Naive B cell (primary cell): ENCODE data around the gene LYSMD1. TPM values are rescaled to one million over a fixed set of nuclear protein-coding genes. Genes with fewer than 3 reads are reported as not detected.
A peak's percentile ranks its signal among the peaks of the same experiment; 100 is the strongest.

Experiments
- ATAC-seq, 2 donors: fragments of 150-1000 bp; cut with Tn5 transposase; 2 replicates each; pipeline ENCODE4 v1.10.0; 2021; ENCODE audit warnings: low read depth in 2 of 2, mild to moderate bottlenecking in 2 of 2, moderate library complexity in 2 of 2
- DNase-seq: peaks from one replicate; pipeline ENCODE4 v3.0.0; 2022
- H3K27ac Mint-ChIP-seq, 6 donors: one replicate each; pipeline ENCODE4 v1.8.0; 2020 to 2022; ENCODE audit warnings: mild to moderate bottlenecking in 6 of 6, mixed read lengths in 6 of 6, moderate library complexity in 5 of 6, inconsistent platforms in 2 of 6
- H3K27me3 Mint-ChIP-seq, 3 donors: one replicate each; pipeline ENCODE4 v1.8.0; 2021 to 2022; ENCODE audit warnings: mixed read lengths in 3 of 3, mild to moderate bottlenecking in 1 of 3
- H3K36me3 Mint-ChIP-seq, 2 donors: one replicate each; pipeline ENCODE4 v1.8.0; 2020 to 2022; ENCODE audit warnings: mixed read lengths in 2 of 2, inconsistent platforms in 1 of 2, mild to moderate bottlenecking in 1 of 2
- H3K4me1 Mint-ChIP-seq, 3 donors: one replicate each; pipeline ENCODE4 v1.8.0; 2020 to 2022; ENCODE audit warnings: mixed read lengths in 3 of 3, inconsistent platforms in 1 of 3, mild to moderate bottlenecking in 1 of 3, moderate library complexity in 1 of 3
- H3K4me3 Mint-ChIP-seq, 8 donors: one replicate each; pipeline ENCODE4 v1.8.0; 2020 to 2022; ENCODE audit warnings: mild to moderate bottlenecking in 8 of 8, mixed read lengths in 8 of 8, moderate library complexity in 8 of 8, inconsistent platforms in 2 of 8
- H3K9me3 Mint-ChIP-seq, 7 donors: one replicate each; pipeline ENCODE4 v1.8.0; 2020 to 2022; ENCODE audit warnings: mixed read lengths in 7 of 7, mild to moderate bottlenecking in 5 of 7, inconsistent platforms in 2 of 7, moderate library complexity in 1 of 7
- polyA plus RNA-seq, 6 donors: library from polyadenylated mRNA; unstranded; fragments of 300-500 nt; fragmentation: Illumina TruSeq; gene quantifications; one replicate each; pipeline ENCODE4 v1.2.3, GENCODE V29; 2021; ENCODE audit warnings: low read depth in 6 of 6

LYSMD1 gene
- polyA plus RNA-seq, 6 donors from 2014 or later: 0.25 to 1.1 (median 0.60) TPM; not detected in 1

- H3K27me3 Mint-ChIP-seq: peaks cover 9 to 12% (median 11%) of the 10 kb centered on the region in 3 donors
- no peaks in the 10 kb centered on the region for H3K36me3 Mint-ChIP-seq
- no peak overlapping the region for H3K27ac Mint-ChIP-seq
- H3K4me3 Mint-ChIP-seq: peak overlapping the region in 3 of 8 donors; percentile 35 to 53 (median 35)
- H3K4me1 Mint-ChIP-seq: peaks cover 32 to 35% (median 34%) of the 10 kb centered on the region in 3 donors
- no peak for ATAC-seq
- no peak for DNase-seq
- H3K9me3 Mint-ChIP-seq: no peaks in the 10 kb centered on the region
Observed at GRCh38 chr1:151143986-151144385, 21.7 kb downstream of the LYSMD1 start.

- Mint-ChIP-seq H3K27ac (no peak overlapping the region), H3K9me3 (no peaks in the 10 kb centered on the region), H3K4me3 (no peak overlapping the region), H3K4me1 (peaks cover 32 to 35% (median 34%) of the 10 kb centered on the region in 3 donors), H3K36me3 (no peaks in the 10 kb centered on the region), H3K27me3 (peaks cover 9 to 12% (median 11%) of the 10 kb centered on the region in 3 donors)
- ATAC-seq: no peak
- DNase-seq: no peak
Observed at GRCh38 chr1:151143057-151143435, 22.7 kb downstream of the LYSMD1 start.

GRCh38 chr1:151142411-151143056 lies 23.2 kb downstream of the LYSMD1 start:
- ATAC-seq (no peak), DNase-seq (no peak)
- H3K27me3 Mint-ChIP-seq: peaks cover 7 to 12% (median 9%) of the 10 kb centered on the region in 3 donors
- peak overlapping the region in 3 of 6 donors; percentile 36 to 85 (median 58) for H3K27ac Mint-ChIP-seq
- peaks cover 32 to 35% (median 34%) of the 10 kb centered on the region in 3 donors for H3K4me1 Mint-ChIP-seq
- peak overlapping the region in 1 of 8 donors; percentile 20 for H3K4me3 Mint-ChIP-seq
- no peaks in the 10 kb centered on the region for H3K36me3 Mint-ChIP-seq
- no peaks in the 10 kb centered on the region for H3K9me3 Mint-ChIP-seq

- H3K27ac Mint-ChIP-seq: no peak overlapping the region
- H3K4me1 Mint-ChIP-seq: peaks cover 3 to 7% (median 7%) of the 10 kb centered on the region in 3 donors
- no peak overlapping the region for H3K4me3 Mint-ChIP-seq
- no peaks in the 10 kb centered on the region for H3K36me3 Mint-ChIP-seq
- no peaks in the 10 kb centered on the region for H3K27me3 Mint-ChIP-seq
- DNase-seq (no peak), ATAC-seq (no peak)
- no peaks in the 10 kb centered on the region for H3K9me3 Mint-ChIP-seq
Observed at GRCh38 chr1:151137789-151138188, 27.9 kb downstream of the LYSMD1 start.

GRCh38 chr1:151135433-151136385 lies 30.0 kb downstream of the LYSMD1 start:
- no peak for ATAC-seq
- H3K9me3 Mint-ChIP-seq: no peaks in the 10 kb centered on the region
- no peaks in the 10 kb centered on the region for H3K36me3 Mint-ChIP-seq
- H3K4me1 Mint-ChIP-seq: peaks cover 4 to 13% (median 11%) of the 10 kb centered on the region in 3 donors
- no peaks in the 10 kb centered on the region for H3K27me3 Mint-ChIP-seq
- no peak for DNase-seq
- peak overlapping the region in 1 of 6 donors; percentile 6 for H3K27ac Mint-ChIP-seq
- peak overlapping the region in 1 of 8 donors; percentile 18 for H3K4me3 Mint-ChIP-seq

- Mint-ChIP-seq H3K4me3 (peak overlapping the region in 1 of 8 donors; percentile 75), H3K36me3 (no peaks in the 10 kb centered on the region)
Observed at GRCh38 chr1:151134991-151135390, 30.7 kb downstream of the LYSMD1 start.

GRCh38 chr1:151134396-151134795 lies 31.3 kb downstream of the LYSMD1 start:
- DNase-seq: no peak
- no peak for ATAC-seq
- Mint-ChIP-seq H3K4me3 (no peak overlapping the region), H3K36me3 (no peaks in the 10 kb centered on the region), H3K9me3 (no peaks in the 10 kb centered on the region), H3K27me3 (no peaks in the 10 kb centered on the region), H3K4me1 (peaks cover 4 to 15% (median 13%) of the 10 kb centered on the region in 3 donors), H3K27ac (no peak overlapping the region)

More at GRCh38 chr1:151134991-151135390, 30.7 kb downstream of the LYSMD1 start:
- Mint-ChIP-seq H3K27ac (no peak overlapping the region), H3K9me3 (no peaks in the 10 kb centered on the region), H3K27me3 (no peaks in the 10 kb centered on the region), H3K4me1 (peaks cover 4 to 15% (median 13%) of the 10 kb centered on the region in 3 donors)
- ATAC-seq (no peak), DNase-seq (no peak)

GRCh38 chr1:151133018-151133806 lies 32.5 kb downstream of the LYSMD1 start:
- DNase-seq (no peak), ATAC-seq (no peak)
- H3K9me3 Mint-ChIP-seq: no peaks in the 10 kb centered on the region
- peak overlapping the region in 2 of 8 donors; percentile 47 to 58 for H3K4me3 Mint-ChIP-seq
- H3K36me3 Mint-ChIP-seq: no peaks in the 10 kb centered on the region
- peak overlapping the region in 1 of 6 donors; percentile 66 for H3K27ac Mint-ChIP-seq
- no peaks in the 10 kb centered on the region for H3K27me3 Mint-ChIP-seq
- peaks cover 4 to 15% (median 13%) of the 10 kb centered on the region in 3 donors for H3K4me1 Mint-ChIP-seq

- Mint-ChIP-seq H3K27ac (no peak overlapping the region), H3K36me3 (no peaks in the 10 kb centered on the region), H3K4me3 (peak overlapping the region in 1 of 8 donors; percentile 84), H3K4me1 (peaks cover 4 to 15% (median 13%) of the 10 kb centered on the region in 3 donors), H3K27me3 (no peaks in the 10 kb centered on the region), H3K9me3 (no peaks in the 10 kb centered on the region)
- no peak for DNase-seq
- no peak for ATAC-seq
Observed at GRCh38 chr1:151132335-151133017, 33.2 kb downstream of the LYSMD1 start.

GRCh38 chr1:151131701-151132334 lies 33.9 kb downstream of the LYSMD1 start:
- ATAC-seq: no peak
- H3K27ac Mint-ChIP-seq: peak overlapping the region in 3 of 6 donors; percentile 27 to 93 (median 66)

GRCh38 chr1:151130987-151131586 lies 34.6 kb downstream of the LYSMD1 start:
- DNase-seq (peak; percentile 84), ATAC-seq (peak; percentile 99 to 100)
- Mint-ChIP-seq H3K4me1 (peaks cover 4 to 15% (median 13%) of the 10 kb centered on the region in 3 donors), H3K9me3 (no peaks in the 10 kb centered on the region), H3K27me3 (no peaks in the 10 kb centered on the region), H3K4me3 (peak overlapping the region; percentile 76 to 90 (median 86)), H3K36me3 (no peaks in the 10 kb centered on the region), H3K27ac (peak overlapping the region in 5 of 6 donors; percentile 9 to 93 (median 66))

More at GRCh38 chr1:151131701-151132334, 33.9 kb downstream of the LYSMD1 start:
- DNase-seq: no peak
- Mint-ChIP-seq H3K4me1 (peaks cover 4 to 15% (median 13%) of the 10 kb centered on the region in 3 donors), H3K9me3 (no peaks in the 10 kb centered on the region), H3K27me3 (no peaks in the 10 kb centered on the region), H3K4me3 (peak overlapping the region; percentile 76 to 90 (median 86)), H3K36me3 (no peaks in the 10 kb centered on the region)

- Mint-ChIP-seq H3K4me3 (no peak overlapping the region), H3K27ac (no peak overlapping the region), H3K36me3 (no peaks in the 10 kb centered on the region), H3K27me3 (no peaks in the 10 kb centered on the region), H3K9me3 (no peaks in the 10 kb centered on the region), H3K4me1 (peaks cover 4 to 15% (median 13%) of the 10 kb centered on the region in 3 donors)
- DNase-seq (no peak), ATAC-seq (no peak)
Observed at GRCh38 chr1:151128800-151129199, 36.9 kb downstream of the LYSMD1 start.
